Mammary epithelial cell (primary cell): Measurements from ENCODE around the gene RUFY3.

ENCODE experiments used
- EZH2 ChIP-seq: IDR thresholded peaks from 2 replicates; pipeline ENCODE4 v1.6.1; 2012; ENCODE audit warnings: low read length, inconsistent platforms, borderline replicate concordance
- TF ChIP-seq, protein P1 (sequence below), 2 donors: IDR thresholded peaks in 1 of 2; conservative IDR thresholded peaks in 1 of 2; 2 replicates each; pipeline ENCODE4 v1.5.1; 2011 to 2012; ENCODE audit warnings: inconsistent platforms in 2 of 2, low read length in 2 of 2, mild to moderate bottlenecking in 2 of 2, control low read depth in 1 of 2, low read depth in 1 of 2; ENCODE audit not compliant: insufficient read depth in 1 of 2; ENCODE audit errors: extremely low read depth in 1 of 2

DNA sequence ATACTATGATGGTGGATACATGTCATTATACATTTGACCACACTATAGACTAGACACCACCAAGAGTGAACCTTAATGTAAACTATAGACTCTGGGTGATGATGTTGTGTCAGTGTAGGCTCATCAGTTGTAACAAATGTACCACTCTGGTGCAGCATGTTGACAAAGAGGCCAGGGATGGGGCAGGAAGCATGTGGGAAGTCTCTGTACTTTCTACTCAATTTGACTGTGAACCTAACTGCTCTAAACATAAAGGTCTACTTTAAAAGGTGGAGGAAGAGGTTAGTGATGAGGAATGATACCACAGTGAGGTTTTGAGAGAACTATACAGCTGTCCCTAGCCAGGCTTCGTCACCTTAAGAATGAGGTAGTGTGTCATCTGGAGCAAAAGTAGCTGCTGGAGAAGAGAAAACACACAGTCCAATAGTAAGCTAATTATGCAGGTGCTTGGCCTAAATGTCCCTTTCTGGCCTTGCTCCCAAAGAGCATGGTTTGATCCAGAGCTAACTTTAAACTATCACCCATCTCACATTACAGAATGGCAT, 79.6 kb downstream of the RUFY3 start:
- TF ChIP-seq, protein P1, sequence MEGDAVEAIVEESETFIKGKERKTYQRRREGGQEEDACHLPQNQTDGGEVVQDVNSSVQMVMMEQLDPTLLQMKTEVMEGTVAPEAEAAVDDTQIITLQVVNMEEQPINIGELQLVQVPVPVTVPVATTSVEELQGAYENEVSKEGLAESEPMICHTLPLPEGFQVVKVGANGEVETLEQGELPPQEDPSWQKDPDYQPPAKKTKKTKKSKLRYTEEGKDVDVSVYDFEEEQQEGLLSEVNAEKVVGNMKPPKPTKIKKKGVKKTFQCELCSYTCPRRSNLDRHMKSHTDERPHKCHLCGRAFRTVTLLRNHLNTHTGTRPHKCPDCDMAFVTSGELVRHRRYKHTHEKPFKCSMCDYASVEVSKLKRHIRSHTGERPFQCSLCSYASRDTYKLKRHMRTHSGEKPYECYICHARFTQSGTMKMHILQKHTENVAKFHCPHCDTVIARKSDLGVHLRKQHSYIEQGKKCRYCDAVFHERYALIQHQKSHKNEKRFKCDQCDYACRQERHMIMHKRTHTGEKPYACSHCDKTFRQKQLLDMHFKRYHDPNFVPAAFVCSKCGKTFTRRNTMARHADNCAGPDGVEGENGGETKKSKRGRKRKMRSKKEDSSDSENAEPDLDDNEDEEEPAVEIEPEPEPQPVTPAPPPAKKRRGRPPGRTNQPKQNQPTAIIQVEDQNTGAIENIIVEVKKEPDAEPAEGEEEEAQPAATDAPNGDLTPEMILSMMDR (conservative IDR thresholded peaks at IDR 0.05 in 1 of 2, IDR thresholded peaks at IDR 0.05 in 1 of 2; ENCODE audit: extremely low read depth in 1 of 2, insufficient read depth in 1 of 2, low read depth in 1 of 2, low read length in 2 of 2): no peak
- TF ChIP-seq EZH2: no peak
